Left kidney (tissue), 2 donors: ENCODE data around the gene MTNR1B. TPM values are rescaled to one million over a fixed set of nuclear protein-coding genes. Genes with fewer than 3 reads are reported as not detected.

Experiments used
- DNase-seq: peaks from one replicate; pipeline ENCODE4 v3.0.0-alpha.2; 2013
- polyA plus RNA-seq: library from polyadenylated mRNA; unstranded; fragments of 120-200 nt; gene quantifications from one replicate; pipeline ENCODE4 v1.2.1, GENCODE V29; 2013; ENCODE audit not compliant: insufficient read length

The MTNR1B gene
- polyA plus RNA-seq, 1 donor: not detected

DNA sequence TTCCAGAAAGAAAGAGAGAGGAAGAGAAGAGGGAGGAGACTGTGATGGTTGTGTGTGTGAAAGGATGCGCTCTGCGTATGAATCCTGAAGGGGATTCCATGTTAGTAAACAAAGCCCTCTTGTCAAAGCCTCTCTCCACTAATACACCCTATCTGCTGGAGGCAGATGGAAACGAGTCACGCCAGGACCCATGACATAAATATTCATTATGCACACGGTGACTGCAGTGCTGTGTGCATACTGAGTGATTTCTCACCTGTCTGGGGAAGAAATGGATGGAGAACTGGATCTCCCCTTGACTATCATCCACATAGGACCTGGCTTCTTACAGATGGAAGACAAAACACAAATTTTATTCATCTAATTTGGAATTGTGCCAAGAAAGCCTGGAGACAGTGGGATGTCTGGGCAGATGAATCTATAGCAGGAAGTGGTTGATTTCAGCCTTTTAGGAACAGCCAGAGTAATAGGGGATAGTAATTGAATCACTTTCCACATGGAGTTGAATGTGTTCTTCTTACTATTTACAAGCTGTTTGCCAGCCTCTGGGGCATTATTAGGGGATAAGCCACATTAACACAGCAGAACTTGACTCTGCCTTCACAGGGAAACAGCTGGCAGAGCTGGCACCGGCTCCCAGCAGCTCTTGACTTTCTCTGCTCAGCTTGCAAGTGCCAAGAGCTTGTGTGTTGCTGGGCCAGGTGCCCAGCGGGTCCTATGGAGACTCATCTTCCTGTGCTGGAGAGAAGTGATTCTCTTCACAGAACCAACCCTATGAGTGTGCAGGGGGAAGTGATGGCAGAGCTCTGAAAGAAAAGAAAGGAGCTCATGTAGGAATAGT, 9.0 kb downstream of the MTNR1B start:
- no peak for DNase-seq

DNA sequence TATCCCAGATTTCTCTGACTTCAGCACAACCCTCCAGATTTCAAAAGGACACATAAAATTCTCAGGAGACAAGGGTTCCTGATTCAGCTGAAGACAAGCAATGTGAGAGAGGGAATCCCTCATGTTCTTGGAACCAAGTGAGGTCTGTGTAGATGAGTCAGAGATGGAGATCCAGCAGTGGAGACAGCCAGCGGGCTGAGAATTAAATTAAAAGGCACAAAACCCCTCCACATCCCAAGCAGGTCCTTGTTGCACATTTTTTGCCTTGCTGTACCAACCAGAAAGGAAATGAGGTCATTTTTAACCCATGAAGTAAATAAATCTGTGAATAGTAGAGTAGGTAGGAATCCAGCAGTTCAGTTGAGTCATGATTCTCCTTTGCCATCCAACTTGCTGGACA, 9.7 kb downstream of the MTNR1B start:
- DNase-seq: no peak

DNA sequence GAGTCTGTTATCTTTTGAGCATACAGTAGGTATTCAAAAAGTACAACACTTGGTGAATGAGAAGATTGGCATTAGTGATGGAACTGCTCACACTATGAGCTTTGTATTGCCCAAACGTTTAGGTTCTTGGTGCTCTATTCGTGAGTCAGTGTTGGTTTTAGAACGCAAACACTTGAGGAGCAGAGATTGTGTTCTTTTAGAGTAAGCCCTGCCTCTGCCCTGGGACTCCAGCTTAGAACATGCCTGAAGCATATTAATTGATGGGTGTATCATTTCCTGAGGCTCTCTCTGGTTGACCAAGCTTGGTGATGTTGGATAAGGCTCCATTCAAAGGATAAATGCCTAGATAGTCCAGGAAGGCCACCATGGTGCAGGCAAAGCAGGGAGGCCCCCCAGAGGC, 10.9 kb downstream of the MTNR1B start:
- no peak for DNase-seq

DNA sequence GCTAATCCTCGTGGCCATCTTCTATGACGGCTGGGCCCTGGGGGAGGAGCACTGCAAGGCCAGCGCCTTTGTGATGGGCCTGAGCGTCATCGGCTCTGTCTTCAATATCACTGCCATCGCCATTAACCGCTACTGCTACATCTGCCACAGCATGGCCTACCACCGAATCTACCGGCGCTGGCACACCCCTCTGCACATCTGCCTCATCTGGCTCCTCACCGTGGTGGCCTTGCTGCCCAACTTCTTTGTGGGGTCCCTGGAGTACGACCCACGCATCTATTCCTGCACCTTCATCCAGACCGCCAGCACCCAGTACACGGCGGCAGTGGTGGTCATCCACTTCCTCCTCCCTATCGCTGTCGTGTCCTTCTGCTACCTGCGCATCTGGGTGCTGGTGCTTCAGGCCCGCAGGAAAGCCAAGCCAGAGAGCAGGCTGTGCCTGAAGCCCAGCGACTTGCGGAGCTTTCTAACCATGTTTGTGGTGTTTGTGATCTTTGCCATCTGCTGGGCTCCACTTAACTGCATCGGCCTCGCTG, 12.1 kb downstream of the MTNR1B start:
- DNase-seq: no peak

DNA sequence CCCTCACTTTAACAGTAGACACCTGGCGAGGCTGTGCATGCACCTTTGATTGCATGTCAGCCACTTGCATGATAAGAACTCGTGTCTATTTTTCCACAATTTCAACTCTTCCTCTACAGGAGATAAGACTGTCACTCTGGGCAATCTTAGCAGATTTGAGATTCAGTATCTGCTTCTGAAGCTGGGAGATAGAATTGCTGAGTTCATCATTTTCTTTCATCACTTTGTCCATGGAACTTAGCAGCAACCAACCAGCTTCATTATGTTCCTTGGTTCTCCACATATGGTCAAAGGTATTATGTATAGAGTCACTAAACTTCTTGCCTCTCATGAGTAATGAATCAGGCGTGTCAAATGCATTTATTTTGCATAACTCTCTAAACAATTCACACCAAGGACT, 17.1 kb downstream of the MTNR1B start:
- no peak for DNase-seq

DNA sequence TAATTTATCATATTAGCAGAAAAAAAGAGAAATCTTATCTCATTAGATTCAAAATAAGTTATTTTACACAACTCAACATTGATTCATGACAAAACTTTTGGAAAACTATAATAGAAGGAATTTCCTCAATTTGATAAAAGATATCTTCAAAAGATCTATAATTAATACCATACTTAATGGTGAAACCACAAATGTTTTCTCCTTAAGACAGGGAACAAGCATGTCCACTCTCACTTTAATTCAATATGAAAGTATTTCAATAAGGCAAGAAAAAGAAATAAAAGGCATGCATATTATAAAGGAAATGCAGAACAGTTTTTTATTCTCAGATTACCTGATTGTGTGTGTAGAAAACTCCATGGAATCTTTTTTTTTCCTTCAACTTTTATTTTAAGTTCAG, 23.6 kb downstream of the MTNR1B start:
- no peak for DNase-seq

DNA sequence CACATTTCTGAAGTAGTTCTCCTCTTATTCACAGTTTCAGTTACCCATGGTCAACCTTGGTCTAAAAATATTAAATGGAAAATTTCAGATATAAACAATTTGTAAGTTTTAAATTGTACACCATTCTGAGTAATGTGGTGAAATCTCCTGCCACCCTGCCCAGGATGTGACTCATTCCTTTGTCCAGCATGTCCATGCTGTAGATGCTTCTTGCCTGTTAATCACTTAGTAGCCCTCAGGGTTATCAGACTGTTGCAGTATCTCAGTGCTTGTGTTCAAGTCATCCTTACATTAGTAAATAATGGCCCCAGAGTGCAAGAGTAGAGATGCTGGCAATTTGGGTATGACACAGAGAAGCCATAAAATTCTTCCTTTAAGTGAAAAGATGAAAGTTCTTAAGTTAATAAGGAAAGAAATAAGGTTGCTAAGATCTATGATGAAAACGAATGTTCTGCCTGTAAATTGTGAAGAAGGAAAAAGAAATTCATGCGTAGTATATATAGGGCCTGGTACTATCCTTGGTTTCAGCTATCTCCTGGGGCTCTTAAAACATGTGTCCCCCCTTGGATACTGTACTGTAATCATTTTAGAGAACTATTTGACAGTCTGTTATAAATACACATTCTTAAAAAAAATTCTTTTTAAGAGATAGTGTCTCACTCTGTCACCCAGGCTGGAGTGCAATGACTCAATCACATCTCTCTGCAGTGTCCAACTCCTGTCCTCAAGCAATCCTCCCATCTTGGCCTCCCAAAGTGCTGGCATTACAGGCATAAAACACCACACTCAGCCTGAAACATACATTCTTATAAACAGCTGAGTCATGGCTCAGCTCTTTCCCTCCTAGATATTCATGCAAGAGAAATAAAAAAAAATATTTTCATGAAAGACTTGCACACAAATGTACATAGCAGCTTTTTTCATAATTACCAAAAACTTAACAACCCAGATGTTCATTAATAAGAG, 31.3 kb downstream of the MTNR1B start:
- DNase-seq: no peak

DNA sequence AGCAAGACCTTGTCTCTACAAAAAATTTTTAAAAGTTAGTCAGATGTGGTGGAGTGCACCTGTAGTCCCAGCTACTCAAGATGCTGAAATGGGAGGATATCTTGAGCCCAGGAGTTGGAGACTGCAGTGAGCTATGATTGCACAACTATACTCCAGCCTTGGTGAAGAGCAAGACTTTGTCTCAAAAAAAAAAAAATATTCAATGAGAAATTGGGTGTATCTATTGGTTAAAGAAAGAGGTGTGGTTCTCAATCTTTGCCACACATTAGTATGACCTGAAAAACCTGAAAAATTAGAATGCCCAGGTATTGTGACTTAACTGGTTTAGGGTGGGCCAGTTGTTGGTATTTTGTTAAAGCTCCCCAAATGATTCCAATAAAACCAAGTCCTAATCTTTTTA, 32.4 kb downstream of the MTNR1B start:
- DNase-seq: no peak

DNA sequence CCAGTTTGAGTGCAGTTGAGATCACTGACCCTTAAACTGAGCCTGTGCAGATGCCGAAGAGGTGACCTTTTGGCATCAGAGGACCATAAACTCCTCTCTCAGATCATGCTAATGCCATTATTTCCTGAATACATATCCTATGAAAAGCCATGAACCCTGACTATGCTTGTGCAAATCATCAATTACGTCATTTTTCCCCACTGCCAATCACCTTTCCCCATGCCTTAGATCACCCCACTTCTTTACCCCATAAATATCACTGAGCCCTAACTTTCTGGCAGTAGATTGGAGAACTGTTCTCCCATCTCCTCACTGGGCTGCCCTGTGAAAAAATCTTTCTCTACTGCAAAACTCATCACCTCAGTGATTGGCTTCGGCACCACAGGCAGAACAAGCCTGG, 32.9 kb downstream of the MTNR1B start:
- DNase-seq: no peak

DNA sequence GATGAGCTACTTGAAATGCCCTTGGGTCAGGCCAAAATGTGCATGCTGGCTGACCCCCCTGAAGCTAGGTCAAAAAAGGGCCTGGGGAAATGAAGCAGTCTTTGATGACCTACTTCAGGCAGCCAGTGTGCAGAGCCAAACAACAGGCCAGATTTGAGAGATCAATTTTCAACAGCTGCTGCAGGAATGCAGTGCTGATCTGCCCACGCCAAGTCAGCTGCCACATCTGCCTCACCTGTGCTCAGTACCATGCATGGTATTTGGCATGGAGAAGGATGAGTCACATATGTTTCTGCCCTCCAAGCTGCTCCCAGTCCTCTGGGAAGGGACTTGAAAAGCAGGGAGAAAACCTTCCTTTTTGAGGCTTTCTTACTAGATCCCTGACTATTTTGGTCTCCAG, 35.8 kb downstream of the MTNR1B start:
- DNase-seq: no peak

DNA sequence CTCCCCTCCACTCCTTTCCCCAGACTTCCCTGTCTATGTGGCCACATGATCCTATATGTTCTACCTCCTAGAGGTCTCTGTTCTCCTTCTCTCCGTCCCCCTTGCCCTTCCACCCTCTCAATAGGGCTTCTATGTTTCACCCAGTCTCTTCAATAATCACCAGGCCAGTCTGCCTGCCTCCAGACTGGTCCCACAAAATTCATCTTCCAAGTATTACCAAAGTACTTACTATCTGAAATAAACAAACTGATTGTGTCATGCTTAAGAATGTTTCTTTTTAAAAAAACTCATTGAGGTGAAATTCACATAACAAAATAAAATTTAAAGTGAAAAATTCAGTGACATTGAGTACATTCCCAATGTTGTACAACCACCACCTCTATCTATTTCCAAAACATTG, 44.2 kb downstream of the MTNR1B start:
- DNase-seq: no peak

DNA sequence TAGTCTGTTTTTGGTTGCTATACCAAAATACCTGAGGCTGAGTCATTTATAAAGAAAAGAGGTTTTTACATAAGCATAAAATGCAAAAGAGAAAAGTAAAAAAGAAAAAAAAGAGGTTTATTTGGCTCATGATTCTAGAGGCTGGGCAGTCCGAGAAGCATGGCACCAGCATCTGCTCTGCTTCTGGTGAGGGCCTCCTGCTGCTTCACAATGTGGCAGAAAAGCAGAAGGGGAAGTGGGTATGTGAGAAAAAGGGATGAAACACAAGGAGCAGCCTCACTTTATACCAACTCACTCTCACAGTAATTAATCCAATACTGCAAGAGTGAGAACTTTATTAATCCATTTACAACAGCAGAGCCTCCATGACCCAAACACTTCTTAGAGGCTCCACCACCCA, 47.1 kb downstream of the MTNR1B start:
- no peak for DNase-seq

DNA sequence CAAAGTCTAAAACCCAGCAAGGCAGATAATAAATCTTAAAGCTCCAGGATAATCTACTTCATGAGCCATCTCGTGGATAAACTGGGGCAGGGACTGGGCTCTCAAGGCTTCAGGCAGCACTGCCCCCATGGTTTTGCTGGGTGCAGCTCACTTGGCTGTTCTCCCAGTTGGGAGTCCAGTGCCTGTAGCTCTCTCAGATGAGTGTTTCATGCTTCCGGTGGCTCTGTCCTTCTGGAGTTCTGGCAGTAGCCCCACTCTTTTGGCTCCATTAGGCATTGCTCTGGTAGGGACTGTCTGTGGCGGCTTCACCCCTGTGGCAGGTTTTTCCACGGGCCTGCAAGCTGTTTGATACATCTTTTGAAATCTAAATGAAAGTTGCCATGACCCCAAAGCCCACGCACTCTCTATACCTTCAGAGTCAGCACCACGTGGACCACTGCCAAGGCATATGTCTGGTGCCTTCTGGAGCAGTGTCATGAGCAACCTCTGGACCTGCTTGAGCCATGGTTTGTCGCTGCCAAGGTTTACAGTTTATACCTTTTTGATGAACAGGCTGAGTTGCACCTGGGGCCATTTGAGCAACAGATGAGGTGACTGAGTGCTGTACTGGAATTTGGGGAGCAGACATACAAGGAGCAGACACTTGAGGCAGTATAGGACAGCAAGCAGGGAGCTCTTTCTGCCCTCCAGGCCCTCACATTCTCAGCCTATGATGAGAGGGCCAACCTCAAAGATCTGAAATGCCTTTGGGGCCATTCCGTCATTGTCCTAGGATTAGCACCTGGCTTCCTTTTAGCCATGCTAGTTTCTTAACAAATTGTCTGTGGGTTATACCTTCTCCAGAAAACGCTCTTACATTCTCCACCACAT, 48.6 kb downstream of the MTNR1B start:
- DNase-seq: no peak

DNA sequence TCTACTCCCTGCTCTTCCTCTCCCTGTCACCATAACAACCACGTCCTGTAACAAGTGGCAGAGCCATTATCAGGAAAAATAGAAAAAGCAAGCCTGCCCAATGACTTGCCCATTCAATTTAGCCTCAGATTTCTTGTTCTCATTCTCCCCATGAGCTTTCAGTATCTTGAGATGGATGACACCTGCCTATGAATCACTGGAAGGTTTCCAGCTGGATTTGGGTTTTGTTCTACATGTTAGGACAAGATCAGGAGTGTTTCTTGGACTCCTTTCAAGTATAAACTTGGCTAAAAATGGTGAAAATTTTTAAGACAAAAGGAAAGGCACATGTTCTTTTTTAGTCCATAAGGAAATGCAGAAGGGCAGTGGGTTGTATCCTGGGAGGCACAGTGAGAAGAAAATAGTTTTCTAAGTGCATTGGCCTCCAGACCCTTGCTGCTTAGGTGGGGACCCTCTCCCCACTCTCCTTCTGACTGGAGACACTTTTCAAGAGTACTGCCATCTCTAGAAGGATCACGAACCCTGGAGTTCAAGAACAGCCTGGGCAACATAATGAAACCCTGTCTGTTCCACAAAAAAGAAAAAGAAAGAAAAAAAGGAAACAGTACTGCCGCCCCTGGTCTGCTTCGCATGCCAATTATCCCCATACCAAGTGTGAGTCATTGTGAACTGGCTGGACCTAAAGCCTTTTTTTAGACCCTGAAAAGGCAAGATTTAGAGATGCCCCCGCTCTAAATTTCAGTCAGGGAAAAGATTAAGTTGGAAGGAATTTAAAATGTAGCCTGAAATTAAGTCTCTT, 51.0 kb downstream of the MTNR1B start:
- DNase-seq: no peak

DNA sequence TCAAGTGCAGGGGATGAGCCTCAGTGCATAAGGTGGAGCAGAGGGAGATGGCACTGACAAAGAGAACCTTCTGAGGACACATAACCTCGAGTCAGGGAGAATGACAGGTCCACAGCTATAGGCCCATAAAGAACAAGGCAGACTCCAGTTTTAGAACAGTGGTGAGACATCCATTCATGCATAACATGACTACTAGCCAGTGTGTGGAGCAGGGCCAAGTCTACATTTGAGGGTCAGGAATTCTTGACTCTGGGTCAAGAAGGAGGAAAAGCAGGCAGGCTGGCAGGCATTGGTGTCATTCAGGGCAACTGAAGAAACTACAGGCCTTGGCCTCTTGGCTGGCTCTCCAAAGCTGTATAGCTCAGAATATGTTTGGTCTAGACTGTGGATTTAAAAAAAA, 54.9 kb downstream of the MTNR1B start:
- no peak for DNase-seq

DNA sequence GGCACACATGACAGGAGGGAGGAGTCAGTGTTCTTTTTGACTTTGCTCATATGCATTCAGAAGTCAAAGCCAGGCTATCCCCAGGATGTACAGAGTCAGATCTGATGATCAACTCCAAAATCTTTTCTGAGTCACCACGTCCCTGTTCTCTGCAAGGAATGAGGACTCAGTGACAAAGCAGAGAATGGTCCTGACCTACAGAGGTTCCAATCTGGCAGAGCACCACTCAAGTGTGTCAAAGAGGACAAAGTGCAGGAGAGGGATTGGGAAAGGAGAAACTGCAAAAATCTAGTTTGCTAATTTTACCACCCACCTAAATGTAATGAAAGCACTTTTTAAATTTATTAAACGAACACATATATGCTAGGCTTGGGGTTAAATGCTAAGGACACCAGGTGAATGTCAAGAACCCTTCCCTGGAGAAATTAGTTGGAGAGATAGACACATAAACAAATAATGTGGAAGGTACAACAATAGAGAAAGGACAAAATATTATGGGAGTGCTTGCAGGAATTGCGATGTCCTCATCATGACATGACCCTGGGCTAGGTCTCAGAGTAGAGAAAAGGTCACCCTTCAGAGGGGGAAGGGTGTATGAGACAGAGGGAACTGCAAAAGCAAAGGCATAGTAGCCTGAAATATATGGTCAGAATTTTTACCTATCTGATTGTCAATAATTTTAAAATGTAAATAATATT, 56.3 kb downstream of the MTNR1B start:
- DNase-seq: no peak

DNA sequence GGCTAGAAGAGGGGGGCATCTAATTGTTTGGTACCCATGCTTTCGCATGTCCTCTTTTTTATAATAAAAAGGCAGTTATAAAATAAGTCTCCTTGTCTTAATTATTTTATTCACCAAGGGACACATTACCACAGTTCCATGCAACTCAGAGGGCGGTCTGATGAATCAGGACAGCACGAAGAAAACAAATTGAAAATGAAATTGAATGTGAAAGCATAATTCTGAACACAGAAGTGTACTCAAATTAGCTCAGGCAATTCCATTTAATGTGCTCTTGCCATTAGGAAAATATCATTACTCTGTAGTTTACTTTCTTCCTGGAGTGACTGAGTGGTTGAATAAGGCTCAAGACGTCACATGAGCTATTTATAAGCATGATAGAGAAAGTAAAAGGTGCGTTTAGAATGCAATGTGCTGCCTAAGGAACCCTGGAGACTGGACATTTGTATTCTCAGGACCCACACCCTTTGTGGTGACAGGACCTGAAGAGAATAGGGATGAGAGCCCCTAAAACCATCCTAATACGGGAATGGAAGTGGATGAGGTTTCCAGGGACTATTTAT, 59.6 kb downstream of the MTNR1B start:
- no peak for DNase-seq

DNA sequence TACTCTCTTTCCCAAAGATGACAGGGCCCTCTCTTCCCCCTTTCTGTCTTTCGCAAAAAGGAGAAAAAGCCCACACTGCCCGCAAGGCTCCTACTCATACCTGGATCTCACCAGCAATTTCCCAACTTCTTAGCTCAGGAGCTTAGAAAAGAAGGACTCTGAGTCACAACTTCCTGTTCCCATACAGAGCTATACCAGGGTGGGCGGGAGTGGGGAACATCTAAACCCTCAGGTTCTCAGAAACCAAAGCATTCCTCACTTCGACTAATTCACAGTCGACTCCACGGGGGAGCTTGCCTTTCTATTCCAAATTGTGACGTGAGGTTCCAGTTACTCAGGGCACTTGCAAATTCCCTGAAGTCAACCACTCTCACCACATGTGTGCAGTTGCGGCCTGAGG, 61.9 kb downstream of the MTNR1B start:
- DNase-seq: no peak
